ENCODE measurements around the gene ABI3BP.

DNA sequence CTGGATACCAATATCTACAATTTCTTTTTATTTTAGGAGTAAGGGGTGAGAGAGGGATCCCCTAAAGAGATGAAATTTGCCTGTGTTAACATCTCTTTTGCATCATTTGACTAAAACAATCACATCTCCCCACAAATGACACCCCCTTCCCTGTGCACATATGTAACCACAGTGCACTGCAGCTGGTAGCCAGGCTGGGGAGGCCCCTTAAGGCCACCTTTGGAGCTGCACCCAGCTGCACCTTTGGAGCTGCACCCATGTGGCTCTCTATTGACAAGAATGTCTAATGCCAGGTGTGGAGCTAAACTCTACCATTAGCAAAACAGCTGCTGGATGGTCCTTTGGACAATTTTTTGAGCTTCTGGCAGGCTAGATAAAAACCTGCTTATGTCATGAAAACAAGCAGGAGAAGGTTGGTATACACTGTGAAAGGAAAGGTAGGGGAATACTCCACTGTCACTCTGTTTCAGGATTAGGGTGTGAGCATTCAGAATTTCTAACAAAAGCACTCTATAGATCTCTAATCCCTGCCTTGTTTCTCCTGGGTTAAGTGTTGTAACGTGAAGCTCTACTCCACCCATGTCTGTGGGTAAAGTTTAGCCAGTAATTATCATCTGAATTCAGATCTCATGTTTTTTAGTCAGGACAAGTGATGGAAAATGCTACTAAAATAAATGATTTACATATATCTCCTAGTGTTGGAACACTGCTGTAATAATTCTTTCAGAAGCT is 231.8 kb downstream of the ABI3BP start:
- no peak for TF ChIP-seq EZH2phosphoT487 (IDR thresholded peaks at IDR 0.05; ENCODE audit: insufficient read depth, low read depth)
- TF ChIP-seq EZH2 (IDR thresholded peaks at IDR 0.05; ENCODE audit: insufficient read depth, poor library complexity, severe bottlenecking), result no peak

All from GM23248 (cell line).